Activated B cell treated with CpG ODN at 0.5 μM for 24 hours (primary cell): Measurements from ENCODE around the gene PNO1. TPM values are rescaled to one million over a fixed set of nuclear protein-coding genes. Genes with fewer than 3 reads are reported as not detected.

ENCODE experiments used
- ATAC-seq: fragments of 200-7000 bp; cut with Tn5 transposase; one replicate; pipeline ENCODE4 v1.10.0; 2021; ENCODE audit warnings: low read depth, mild to moderate bottlenecking, moderate library complexity
- CTCF ChIA-PET: fragments of 350-600 bp; sonication (Branson Sonifier 250); formaldehyde crosslinking; loops from one replicate; lab custom pipeline; 2021; ENCODE audit warnings: antibody characterized with exemption; lab: Charles Lee
- POLR2A ChIA-PET: fragments of 350-600 bp; sonication (Branson Sonifier 250); formaldehyde crosslinking; loops from one replicate; lab custom pipeline; 2021; ENCODE audit warnings: antibody characterized with exemption; lab: Charles Lee
- DNase-seq: peaks from one replicate; pipeline ENCODE4 v3.0.0; 2022
- H3K27ac Mint-ChIP-seq: one replicate; pipeline ENCODE4 v1.8.0; 2020; ENCODE audit warnings: mixed read lengths
- H3K27me3 Mint-ChIP-seq: one replicate; pipeline ENCODE4 v1.8.0; 2021; ENCODE audit warnings: mixed read lengths
- H3K36me3 Mint-ChIP-seq: one replicate; pipeline ENCODE4 v1.8.0; 2021; ENCODE audit warnings: low read depth, mixed read lengths
- H3K4me1 Mint-ChIP-seq: one replicate; pipeline ENCODE4 v1.8.0; 2021; ENCODE audit warnings: mixed read lengths
- H3K4me3 Mint-ChIP-seq: one replicate; pipeline ENCODE4 v1.8.0; 2020; ENCODE audit warnings: mild to moderate bottlenecking, mixed read lengths
- H3K9me3 Mint-ChIP-seq: one replicate; pipeline ENCODE4 v1.8.0; 2020; ENCODE audit warnings: mixed read lengths
- CTCF ChIP-seq: fragments of 200-600 bp; IDR thresholded peaks from one replicate; pipeline ENCODE4 v1.8.0; 2022; ENCODE audit warnings: antibody characterized with exemption, mild to moderate bottlenecking
- intact Hi-C: fragments of 100-400 bp; cut with micrococcal nuclease; formaldehyde crosslinking; loops from one replicate; pipeline ENCODE4 v1.15.1; 2024
- total RNA-seq: library from RNA; stranded (reverse); gene quantifications from 2 replicates; pipeline ENCODE4 v1.2.3, GENCODE V29; 2022

PNO1 gene
- total RNA-seq, 1 donor from 2014 or later: 24.9 TPM

GRCh38 chr2:68125821-68126220 is 31.9 kb upstream of the PNO1 start:
- H3K4me1 Mint-ChIP-seq: peaks cover 40% of the 10 kb centered on the region
- H3K36me3 Mint-ChIP-seq: peaks cover 4% of the 10 kb centered on the region
- CTCF ChIA-PET: interaction anchor here (1.5 to 2.3 kb wide), 4 partner anchors 59 to 316 kb away, joined by 3 to 10 read pairs (median 5); no protein-coding TSS in a partner anchor
- H3K4me3 Mint-ChIP-seq: no peak overlapping the region
- ATAC-seq (no peak), DNase-seq (no peak)
- H3K27me3 Mint-ChIP-seq: no peaks in the 10 kb centered on the region
- intact Hi-C loops: no loop called here
- POLR2A ChIA-PET: no interaction called here
- no peak overlapping the region for H3K27ac Mint-ChIP-seq
- TF ChIP-seq CTCF: no peak
- no peaks in the 10 kb centered on the region for H3K9me3 Mint-ChIP-seq

GRCh38 chr2:68126561-68126960 is 31.1 kb upstream of the PNO1 start:
- CTCF ChIA-PET: interaction anchor here (1.7 to 2.3 kb wide), 2 partner anchors 68 to 156 kb away, joined by 6 to 10 read pairs; no protein-coding TSS in a partner anchor
- Mint-ChIP-seq H3K27ac (no peak overlapping the region), H3K4me3 (no peak overlapping the region), H3K36me3 (peaks cover 10% of the 10 kb centered on the region), H3K4me1 (peaks cover 32% of the 10 kb centered on the region), H3K9me3 (no peaks in the 10 kb centered on the region), H3K27me3 (no peaks in the 10 kb centered on the region)
- ATAC-seq (no peak), DNase-seq (no peak)
- intact Hi-C loops: no loop called here
- TF ChIP-seq CTCF: no peak
- POLR2A ChIA-PET: no interaction called here

DNA sequence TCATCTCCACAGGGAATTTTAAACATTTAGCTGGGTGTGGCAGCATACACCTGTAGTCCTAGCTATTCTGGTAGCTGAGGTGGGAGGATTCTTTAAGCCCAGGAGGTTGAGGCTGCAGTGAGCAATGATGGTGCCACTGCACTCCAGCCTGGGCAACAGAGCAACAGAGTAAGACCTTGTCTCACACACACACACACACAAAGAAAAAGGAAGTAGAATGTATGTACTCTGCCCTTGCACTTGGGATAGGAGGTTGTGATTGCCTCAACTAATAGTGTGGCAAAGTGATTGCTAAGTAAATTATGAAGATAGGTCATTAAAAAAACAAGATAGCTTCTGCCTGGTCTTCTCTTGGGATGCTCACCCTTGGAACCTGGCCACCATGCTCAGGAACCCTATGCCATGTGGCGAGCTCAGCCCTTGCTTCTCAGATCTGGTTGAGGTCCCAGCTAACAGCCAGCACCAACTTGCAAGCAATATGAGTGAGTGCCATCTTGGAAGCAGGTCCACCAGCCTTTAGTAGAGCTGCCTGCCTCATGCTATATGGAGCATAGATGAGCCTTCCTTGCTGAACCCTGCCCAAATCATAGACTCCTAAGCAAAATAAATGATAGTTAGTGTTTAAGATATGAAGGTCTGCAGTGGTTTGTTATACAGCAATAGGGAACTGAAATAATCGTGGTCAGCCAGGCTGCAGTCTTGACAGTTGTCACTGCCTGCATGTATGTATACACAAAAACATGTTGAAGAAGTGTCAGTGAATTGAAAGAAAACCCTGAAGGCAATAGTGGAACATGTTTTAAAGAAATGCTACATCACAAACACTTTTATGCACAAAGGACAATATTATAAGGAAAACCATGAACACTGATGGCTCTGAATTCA is 30.1 kb upstream of the PNO1 start:
- no peak for DNase-seq
- ChIA-PET CTCF (no interaction called here), POLR2A (no interaction called here)
- peak; percentile 81 for ATAC-seq
- no peaks in the 10 kb centered on the region for H3K9me3 Mint-ChIP-seq
- intact Hi-C loops: no loop called here
- TF ChIP-seq CTCF: no peak
- H3K36me3 Mint-ChIP-seq: peaks cover 17% of the 10 kb centered on the region
- no peaks in the 10 kb centered on the region for H3K27me3 Mint-ChIP-seq
- peaks cover 22% of the 10 kb centered on the region for H3K4me1 Mint-ChIP-seq
- peak overlapping the region; percentile 16 for H3K27ac Mint-ChIP-seq
- H3K4me3 Mint-ChIP-seq: peak overlapping the region; percentile 8

DNA sequence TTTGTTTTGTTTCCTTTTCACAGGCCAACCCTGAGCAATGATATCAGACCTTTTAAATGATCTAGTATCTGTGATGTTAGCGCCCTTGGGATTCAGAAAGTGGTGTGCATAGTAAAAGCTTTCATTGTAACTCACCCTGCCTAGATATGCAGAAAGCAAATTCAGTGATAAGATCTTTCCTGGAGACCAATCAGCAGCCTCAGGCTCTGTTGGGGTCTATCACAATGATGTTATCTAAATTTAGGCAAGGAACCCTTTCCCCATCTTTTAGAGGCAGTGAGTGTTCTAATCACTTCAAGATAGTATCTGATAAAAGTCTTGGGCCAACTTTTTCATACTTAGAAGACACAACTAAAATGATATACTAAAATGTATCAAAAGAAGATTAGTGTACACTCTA is 23.6 kb upstream of the PNO1 start:
- H3K27ac Mint-ChIP-seq: no peak overlapping the region
- CTCF ChIA-PET: no interaction called here
- POLR2A ChIA-PET: no interaction called here

More for the DNA sequence above, 23.6 kb upstream of the PNO1 start:
- Mint-ChIP-seq H3K4me1 (no peaks in the 10 kb centered on the region), H3K27me3 (no peaks in the 10 kb centered on the region), H3K4me3 (no peak overlapping the region), H3K36me3 (peaks cover 62% of the 10 kb centered on the region), H3K9me3 (no peaks in the 10 kb centered on the region)
- TF ChIP-seq CTCF: no peak
- DNase-seq: no peak
- intact Hi-C loops: no loop called here
- ATAC-seq: no peak
